ENCODE data around the gene NOXA1.

GRCh38 chr9:137482094-137482781, 59.0 kb downstream of the NOXA1 start:
- no peak for TF ChIP-seq ZNF274 (IDR thresholded peaks at IDR 0.05; ENCODE audit: low read depth, low read length)
- no peak for TF ChIP-seq YY1 (IDR thresholded peaks at IDR 0.05; ENCODE audit: insufficient read depth, insufficient read length)

All from NT2/D1 (cell line).